Activated naive CD8-positive, alpha-beta T cell treated with anti-CD3 and anti-CD28 coated beads, Interleukin-2, amount 50 U/mL, for 24 hours (primary cell): Measurements from ENCODE around the gene STAP2.
"Not testable (repeated sequence)": the region's sequence is repeated elsewhere in the genome, so short reads cannot be mapped to it uniquely, and the experiment has no call there.

ENCODE experiments used
- ATAC-seq: fragments of 150-1000 bp; cut with Tn5 transposase; one replicate; pipeline ENCODE4 v1.10.0; 2021
- DNase-seq: peaks from one replicate; pipeline ENCODE4 v3.0.0; 2021
- H3K27ac Mint-ChIP-seq: one replicate; pipeline ENCODE4 v1.8.0; 2021; ENCODE audit warnings: mild to moderate bottlenecking, mixed read lengths
- H3K27me3 Mint-ChIP-seq: one replicate; pipeline ENCODE4 v1.8.0; 2021; ENCODE audit warnings: mixed read lengths
- H3K36me3 Mint-ChIP-seq: one replicate; pipeline ENCODE4 v1.8.0; 2021; ENCODE audit warnings: low read depth, mixed read lengths
- H3K4me1 Mint-ChIP-seq: one replicate; pipeline ENCODE4 v1.8.0; 2021; ENCODE audit warnings: mixed read lengths
- H3K4me3 Mint-ChIP-seq: one replicate; pipeline ENCODE4 v1.8.0; 2021; ENCODE audit warnings: mild to moderate bottlenecking, moderate library complexity, mixed read lengths
- H3K9me3 Mint-ChIP-seq: one replicate; pipeline ENCODE4 v1.8.0; 2021; ENCODE audit warnings: mixed read lengths

STAP2 gene

GRCh38 chr19:4294389-4294788 lies 44.2 kb downstream of the STAP2 start:
- Mint-ChIP-seq H3K27ac (no peak overlapping the region), H3K9me3 (no peaks in the 10 kb centered on the region), H3K27me3 (no peaks in the 10 kb centered on the region), H3K4me1 (peaks cover 9% of the 10 kb centered on the region), H3K36me3 (no peaks in the 10 kb centered on the region), H3K4me3 (no peak overlapping the region)
- no peak for ATAC-seq
- no peak for DNase-seq

GRCh38 chr19:4292515-4292914 lies 46.1 kb downstream of the STAP2 start:
- Mint-ChIP-seq H3K27me3 (no peaks in the 10 kb centered on the region), H3K9me3 (no peaks in the 10 kb centered on the region), H3K27ac (no peak overlapping the region), H3K4me3 (no peak overlapping the region), H3K4me1 (no peaks in the 10 kb centered on the region), H3K36me3 (no peaks in the 10 kb centered on the region)
- ATAC-seq (no peak), DNase-seq (no peak)

DNA sequence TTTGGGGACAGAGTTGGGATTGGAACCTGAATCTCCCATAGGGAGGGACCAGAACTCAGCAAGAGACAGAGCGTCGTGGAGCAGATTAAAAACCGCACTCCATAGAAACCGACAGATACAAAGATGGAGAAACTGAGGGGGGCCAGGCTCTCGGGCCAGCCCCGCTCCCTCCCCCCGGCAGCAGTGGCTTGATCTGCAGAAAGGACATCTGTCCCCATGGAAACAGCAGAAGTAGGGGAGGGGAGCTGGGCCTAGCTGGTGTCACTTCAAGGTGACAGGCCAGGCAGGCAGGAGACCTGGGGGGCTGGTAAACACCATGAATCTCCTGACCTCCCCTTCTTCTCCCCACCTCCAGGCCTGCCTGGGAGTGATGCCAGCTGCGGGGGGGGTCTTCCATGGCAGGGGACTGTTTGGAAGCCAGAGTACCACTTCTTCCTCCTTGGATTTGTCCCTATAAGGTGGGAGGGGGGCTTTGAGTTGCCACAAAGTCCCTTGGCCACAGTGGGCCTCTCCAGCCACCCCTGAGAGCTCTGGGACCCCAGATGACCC lies 47.4 kb downstream of the STAP2 start:
- H3K4me1 Mint-ChIP-seq = no peaks in the 10 kb centered on the region
- H3K27ac Mint-ChIP-seq = no peak overlapping the region
- ATAC-seq = no peak

GRCh38 chr19:4288091-4288777 lies 50.4 kb downstream of the STAP2 start:
- H3K27ac Mint-ChIP-seq = no peak overlapping the region
- H3K4me3 Mint-ChIP-seq = no peak overlapping the region
- no peaks in the 10 kb centered on the region for H3K36me3 Mint-ChIP-seq
- peaks cover 1% of the 10 kb centered on the region for H3K27me3 Mint-ChIP-seq
- no peaks in the 10 kb centered on the region for H3K9me3 Mint-ChIP-seq
- no peaks in the 10 kb centered on the region for H3K4me1 Mint-ChIP-seq
- DNase-seq (no peak), ATAC-seq (no peak)

More for the DNA sequence above, 47.4 kb downstream of the STAP2 start:
- DNase-seq = no peak
- Mint-ChIP-seq H3K27me3 (peaks cover under 1% of the 10 kb centered on the region), H3K36me3 (no peaks in the 10 kb centered on the region), H3K9me3 (no peaks in the 10 kb centered on the region), H3K4me3 (no peak overlapping the region)

- not testable (repeated sequence) for DNase-seq, H3K4me3 Mint-ChIP-seq, H3K9me3 Mint-ChIP-seq, H3K4me1 Mint-ChIP-seq, H3K36me3 Mint-ChIP-seq, H3K27ac Mint-ChIP-seq, ATAC-seq, H3K27me3 Mint-ChIP-seq
Observed at GRCh38 chr19:4286141-4286540, 52.5 kb downstream of the STAP2 start.

- ATAC-seq (no peak), DNase-seq (no peak)
- H3K4me1 Mint-ChIP-seq = no peaks in the 10 kb centered on the region
- no peaks in the 10 kb centered on the region for H3K36me3 Mint-ChIP-seq
- no peak overlapping the region for H3K27ac Mint-ChIP-seq
- H3K9me3 Mint-ChIP-seq = no peaks in the 10 kb centered on the region
- H3K27me3 Mint-ChIP-seq = peaks cover 21% of the 10 kb centered on the region
- H3K4me3 Mint-ChIP-seq = no peak overlapping the region
Observed at GRCh38 chr19:4284974-4285373, 53.7 kb downstream of the STAP2 start.

GRCh38 chr19:4284176-4284958 lies 54.3 kb downstream of the STAP2 start:
- ATAC-seq = no peak
- H3K4me3 Mint-ChIP-seq = no peak overlapping the region
- H3K4me1 Mint-ChIP-seq = peaks cover 3% of the 10 kb centered on the region

DNA sequence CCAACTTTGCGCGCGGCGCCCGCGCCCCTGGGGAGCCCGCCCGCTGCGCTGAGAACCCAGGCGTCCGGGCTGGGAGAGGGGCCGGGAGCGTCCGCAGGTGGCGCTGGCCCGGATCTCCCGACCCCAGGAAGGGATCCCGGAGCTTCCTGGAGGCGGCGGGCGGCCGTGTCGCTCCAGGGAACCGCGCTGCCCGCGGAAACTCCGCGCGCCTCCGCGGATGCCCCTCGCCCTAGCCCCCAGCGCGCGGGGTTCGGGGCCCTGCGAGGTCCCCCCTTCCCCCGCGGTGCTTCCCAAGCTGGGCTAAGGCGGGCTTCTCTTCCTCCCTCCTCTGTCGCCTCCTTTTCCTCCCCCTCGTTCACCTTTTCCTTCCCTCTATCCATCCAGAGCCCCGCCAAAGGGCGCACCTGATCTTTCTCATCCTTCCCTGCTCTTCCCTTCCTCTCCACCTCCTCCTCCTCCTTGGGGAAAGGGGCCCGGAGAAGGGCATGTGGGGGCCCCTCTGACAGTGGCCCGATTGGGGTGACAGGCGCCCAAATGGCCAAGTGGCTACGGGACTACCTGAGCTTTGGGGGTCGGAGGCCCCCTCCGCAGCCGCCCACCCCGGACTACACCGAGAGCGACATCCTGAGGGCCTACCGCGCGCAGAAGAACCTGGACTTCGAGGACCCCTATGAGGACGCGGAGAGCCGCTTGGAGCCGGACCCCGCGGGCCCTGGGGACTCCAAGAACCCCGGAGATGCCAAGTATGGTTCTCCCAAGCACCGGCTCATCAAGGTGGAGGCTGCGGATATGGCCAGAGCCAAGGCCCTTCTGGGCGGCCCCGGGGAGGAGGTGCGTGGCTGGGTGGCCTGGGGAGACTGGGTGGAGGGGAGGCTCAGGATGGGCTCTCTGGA lies 58.9 kb downstream of the STAP2 start:
- DNase-seq (no peak), ATAC-seq (no peak)
- Mint-ChIP-seq H3K4me3 (no peak overlapping the region), H3K27me3 (peaks cover 25% of the 10 kb centered on the region), H3K9me3 (no peaks in the 10 kb centered on the region), H3K36me3 (no peaks in the 10 kb centered on the region), H3K4me1 (peaks cover 5% of the 10 kb centered on the region), H3K27ac (no peak overlapping the region)

More at GRCh38 chr19:4284176-4284958, 54.3 kb downstream of the STAP2 start:
- no peak for DNase-seq
- Mint-ChIP-seq H3K36me3 (no peaks in the 10 kb centered on the region), H3K27me3 (peaks cover 23% of the 10 kb centered on the region), H3K9me3 (no peaks in the 10 kb centered on the region), H3K27ac (no peak overlapping the region)

DNA sequence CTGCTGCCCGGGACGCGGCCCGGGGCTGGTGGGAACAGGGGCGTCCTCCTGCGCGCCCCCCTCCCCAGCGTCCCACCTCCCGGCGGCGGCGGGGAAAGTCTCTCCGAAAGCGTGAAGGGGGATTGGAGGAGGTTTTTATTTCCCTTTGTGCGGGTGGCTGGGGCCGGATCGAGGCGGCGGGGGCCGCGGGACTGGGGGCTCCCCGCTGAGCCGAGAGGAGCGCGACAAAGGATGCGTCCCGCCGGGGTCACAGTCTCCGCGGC lies 59.4 kb downstream of the STAP2 start:
- no peaks in the 10 kb centered on the region for H3K36me3 Mint-ChIP-seq
- H3K27me3 Mint-ChIP-seq = peaks cover 25% of the 10 kb centered on the region
- no peak for ATAC-seq
- H3K4me1 Mint-ChIP-seq = peaks cover 5% of the 10 kb centered on the region
- H3K9me3 Mint-ChIP-seq = no peaks in the 10 kb centered on the region
- no peak overlapping the region for H3K27ac Mint-ChIP-seq
- no peak overlapping the region for H3K4me3 Mint-ChIP-seq
- DNase-seq = no peak

DNA sequence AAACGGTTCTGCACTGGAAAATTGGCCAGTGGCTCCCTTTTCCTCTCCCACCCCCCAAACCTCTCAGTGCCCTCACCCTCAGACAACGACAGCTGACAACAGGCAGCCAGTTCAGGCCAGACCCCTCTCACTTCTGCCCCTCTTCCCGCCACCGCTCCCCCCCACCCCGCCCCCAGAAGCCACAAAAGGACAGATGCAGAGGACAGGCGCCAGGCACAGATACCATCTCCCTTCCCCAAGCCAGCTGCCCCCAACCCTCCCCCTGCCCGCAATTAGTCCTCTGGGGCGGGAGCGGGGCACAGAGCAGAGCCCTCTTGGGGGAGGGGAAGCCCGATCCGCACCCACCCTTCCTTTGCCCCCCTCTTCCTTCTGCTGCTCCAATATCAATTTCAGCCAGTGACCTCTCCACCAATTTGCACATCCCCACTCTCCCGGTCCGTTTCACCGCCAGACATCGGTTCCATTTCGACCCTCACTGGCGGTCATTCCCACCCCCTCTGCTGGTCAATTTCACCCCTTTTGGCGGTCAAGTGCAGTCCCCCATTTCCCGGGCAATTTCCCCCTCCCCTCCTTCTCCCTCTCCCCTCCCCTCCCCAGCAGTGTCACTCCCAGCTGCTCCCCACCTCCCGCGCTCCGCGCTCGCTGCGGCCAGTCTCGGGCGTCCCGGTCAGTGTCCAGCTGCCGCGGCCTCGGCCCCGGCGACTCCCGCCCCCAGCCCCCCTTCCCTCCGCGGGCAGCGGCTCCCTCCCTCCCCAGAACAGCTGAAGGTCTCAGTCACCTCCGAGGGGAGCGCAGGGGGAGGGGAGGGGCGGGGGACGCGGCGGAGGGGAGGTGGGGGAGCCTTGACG lies 60.0 kb downstream of the STAP2 start, which contains the start of gene SHD:
Gene SHD (plus strand): TSS at position 848 of the 848 bp plus-strand sequence. CDS start 798 bp downstream, outside the sequence.
- no peaks in the 10 kb centered on the region for H3K9me3 Mint-ChIP-seq
- no peaks in the 10 kb centered on the region for H3K36me3 Mint-ChIP-seq
- H3K27ac Mint-ChIP-seq = no peak within 1 kb of the TSS
- no peak for DNase-seq
- H3K4me1 Mint-ChIP-seq = peaks cover 5% of the 10 kb centered on the region
- no peak within 1 kb of the TSS for H3K4me3 Mint-ChIP-seq
- no peak for ATAC-seq
- H3K27me3 Mint-ChIP-seq = peaks cover 25% of the 10 kb centered on the region

GRCh38 chr19:4278010-4278409 lies 60.6 kb downstream of the STAP2 start:
- Mint-ChIP-seq H3K36me3 (no peaks in the 10 kb centered on the region), H3K4me1 (peaks cover 5% of the 10 kb centered on the region), H3K9me3 (no peaks in the 10 kb centered on the region), H3K27me3 (peaks cover 25% of the 10 kb centered on the region), H3K27ac (no peak overlapping the region), H3K4me3 (no peak overlapping the region)
- ATAC-seq (no peak), DNase-seq (no peak)

GRCh38 chr19:4277191-4277696 lies 61.4 kb downstream of the STAP2 start:
- Mint-ChIP-seq H3K36me3 (no peaks in the 10 kb centered on the region), H3K27me3 (peaks cover 23% of the 10 kb centered on the region), H3K9me3 (no peaks in the 10 kb centered on the region), H3K4me1 (peaks cover 5% of the 10 kb centered on the region), H3K27ac (no peak overlapping the region), H3K4me3 (no peak overlapping the region)
- ATAC-seq = no peak
- no peak for DNase-seq

DNA sequence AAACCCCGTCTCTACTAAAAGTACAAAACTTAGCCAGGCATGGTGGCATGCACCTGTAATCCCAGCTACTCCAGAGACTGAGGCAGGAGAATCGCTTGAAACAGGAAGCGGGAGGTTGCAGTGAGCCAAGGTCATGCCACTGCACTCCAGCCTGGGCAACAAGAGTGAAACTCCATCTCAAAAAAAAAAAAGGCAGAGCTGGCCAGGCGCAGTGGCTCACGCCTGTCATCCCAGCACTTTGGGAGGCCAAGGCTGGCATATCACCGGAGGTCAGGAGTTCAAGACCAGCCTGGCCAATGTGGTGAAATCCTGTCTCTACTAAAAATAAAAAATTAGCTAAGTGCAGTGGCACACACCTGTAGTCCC lies 64.3 kb downstream of the STAP2 start:
- not testable (repeated sequence) for ATAC-seq, H3K27me3 Mint-ChIP-seq, H3K4me3 Mint-ChIP-seq, H3K27ac Mint-ChIP-seq, H3K36me3 Mint-ChIP-seq, H3K4me1 Mint-ChIP-seq, DNase-seq, H3K9me3 Mint-ChIP-seq
